ENCODE results near the gene ANGPTL2.

- TF ChIP-seq CTCF (IDR thresholded peaks at IDR 0.05 in 4 of 5, conservative IDR thresholded peaks at IDR 0.05 in 1 of 5) (no peak), POLR2A (IDR thresholded peaks at IDR 0.05) (no peak)
Measured at GRCh38 chr9:127170652-127171051, 48.2 kb upstream of the ANGPTL2 start.

Data from gastrocnemius medialis (tissue), 4 donors.